ENCODE results near the gene COL8A2.
A peak's percentile ranks its signal among the peaks of the same experiment; 100 is the strongest.

COL8A2 gene

GRCh38 chr1:36137226-36137625 lies 12.2 kb upstream of the COL8A2 start:
- no peak for DNase-seq (ENCODE audit: low read depth in 2 of 2)

DNA sequence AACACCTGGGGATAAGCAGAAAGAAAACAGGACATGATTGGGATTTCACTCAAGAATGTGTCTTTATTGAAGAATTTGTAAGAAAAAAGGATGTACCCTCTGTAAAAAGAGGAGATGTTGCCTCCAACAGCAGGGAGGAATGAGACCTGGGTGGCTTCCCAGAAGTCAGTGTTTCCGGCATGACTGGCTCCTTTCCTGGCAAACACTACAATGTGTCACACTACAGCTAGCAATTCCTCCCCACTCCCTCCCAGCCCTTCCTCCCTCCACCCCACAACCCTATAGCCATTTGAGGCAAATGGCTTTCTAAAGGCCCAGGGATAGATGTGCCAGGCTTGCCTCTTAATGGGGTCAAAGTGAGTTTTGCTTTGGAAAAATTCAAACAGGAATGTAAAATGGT lies 11.5 kb upstream of the COL8A2 start:
- DNase-seq (ENCODE audit: low read depth in 2 of 2): peak; percentile 63 to 70

DNA sequence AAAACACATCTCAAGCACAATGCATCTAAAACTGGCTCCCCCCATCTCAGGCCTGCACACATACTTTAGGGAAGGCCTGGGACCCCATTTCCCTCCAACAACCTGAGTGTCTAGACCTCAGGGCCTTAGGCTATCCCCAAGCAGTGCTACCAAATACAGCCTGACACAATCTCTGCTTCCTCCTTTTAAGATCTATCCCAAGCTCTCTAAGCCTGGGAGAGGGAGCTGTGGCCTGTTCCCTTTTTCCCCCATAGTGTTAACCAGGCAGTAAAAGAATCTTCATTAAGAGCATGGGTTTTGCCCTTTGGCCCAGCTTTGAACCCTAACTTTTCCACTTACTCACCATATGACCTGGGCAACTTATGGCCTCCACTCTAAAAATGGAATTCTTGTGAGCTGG lies 10.8 kb upstream of the COL8A2 start:
- DNase-seq (ENCODE audit: low read depth in 2 of 2): no peak

DNA sequence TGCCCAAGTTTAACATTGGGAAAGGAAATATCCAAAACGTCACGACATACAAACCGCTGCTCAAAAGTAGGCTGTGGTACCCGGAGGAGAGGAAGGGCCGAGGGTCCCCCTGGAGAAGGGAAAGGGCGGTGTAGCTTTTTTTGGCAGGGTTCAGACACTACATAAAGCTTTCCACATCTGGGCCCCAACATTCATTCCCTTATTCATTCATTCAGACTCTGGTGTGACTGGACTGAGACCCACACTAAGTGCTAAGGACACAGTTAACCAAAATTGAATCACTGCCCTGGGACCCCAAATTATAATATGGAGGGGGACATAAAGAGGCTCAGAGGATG lies 10.3 kb upstream of the COL8A2 start:
- DNase-seq (ENCODE audit: low read depth in 2 of 2): no peak

GRCh38 chr1:36134505-36135329 lies 9.7 kb upstream of the COL8A2 start:
- DNase-seq (ENCODE audit: low read depth in 2 of 2): no peak

- DNase-seq (ENCODE audit: low read depth in 2 of 2): no peak
Measured at GRCh38 chr1:36134031-36134430, 9.0 kb upstream of the COL8A2 start.

GRCh38 chr1:36133484-36133883 lies 8.5 kb upstream of the COL8A2 start:
- DNase-seq (ENCODE audit: low read depth in 2 of 2): peak; percentile 89

DNA sequence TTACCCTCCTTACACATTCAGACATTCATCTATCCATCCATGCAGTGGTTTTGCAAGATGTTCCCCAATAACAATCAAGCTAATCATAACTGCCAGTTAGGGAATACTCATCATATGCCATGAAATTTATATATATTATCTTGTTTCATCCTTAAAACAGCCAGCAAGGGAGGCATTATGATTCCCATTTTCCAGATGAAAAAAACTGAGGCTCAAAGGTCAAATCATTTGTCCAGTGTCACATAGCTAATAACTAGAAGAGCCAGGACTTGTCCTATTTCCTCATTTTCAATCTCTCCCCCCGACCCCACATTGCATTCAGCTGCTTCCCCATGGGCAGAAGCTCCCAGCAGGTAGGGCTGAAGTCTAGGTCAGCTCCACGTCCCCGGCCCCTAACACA lies 7.0 kb upstream of the COL8A2 start:
- no peak for DNase-seq (ENCODE audit: low read depth in 2 of 2)

GRCh38 chr1:36128905-36129206 lies 3.8 kb upstream of the COL8A2 start:
- no peak for DNase-seq (ENCODE audit: low read depth in 2 of 2)

- DNase-seq (ENCODE audit: low read depth in 2 of 2): no peak
Measured at GRCh38 chr1:36128126-36128904, 3.3 kb upstream of the COL8A2 start.

- no peak for DNase-seq (ENCODE audit: low read depth in 2 of 2)
Measured at GRCh38 chr1:36126797-36127500, 1.9 kb upstream of the COL8A2 start.

DNA sequence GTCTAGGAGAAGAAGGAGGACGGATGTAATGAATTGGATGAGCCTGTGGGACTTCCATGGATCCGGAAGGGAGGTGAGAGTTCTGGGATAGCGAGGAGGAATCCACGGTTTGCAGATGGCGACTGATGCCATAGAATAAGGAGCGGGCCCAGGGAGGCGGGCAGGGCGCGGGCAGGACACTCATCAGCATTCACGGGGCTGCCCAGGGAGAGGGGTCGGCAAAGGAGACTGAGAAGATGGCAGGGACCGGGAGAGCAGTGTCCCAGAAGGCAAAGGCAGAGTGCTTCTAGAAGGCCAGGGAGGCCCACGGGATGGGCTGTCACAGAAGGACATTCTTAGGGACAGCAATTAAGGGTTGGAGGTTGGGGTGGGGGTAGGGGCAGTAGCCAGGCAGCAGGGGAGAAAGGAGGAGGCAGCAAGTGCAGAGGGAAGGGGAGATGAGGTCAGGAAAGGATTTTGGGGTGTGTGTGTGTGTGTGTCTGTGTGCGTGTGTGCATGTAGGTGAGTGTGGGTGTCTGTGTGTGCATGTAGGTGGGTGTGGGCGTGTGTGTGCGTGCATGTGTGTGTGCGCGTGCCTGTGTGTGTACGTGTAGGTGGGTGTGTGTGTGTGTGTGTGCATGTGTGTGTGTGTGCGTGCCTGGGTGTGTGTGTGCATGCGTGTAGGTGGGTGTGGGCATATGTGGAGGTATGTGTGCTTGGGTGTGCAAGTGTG lies 1.1 kb upstream of the COL8A2 start:
- no peak for DNase-seq (ENCODE audit: low read depth in 2 of 2)

GRCh38 chr1:36124404-36125128 lies 456 bp downstream of the COL8A2 start:
- no peak for DNase-seq (ENCODE audit: low read depth in 2 of 2)

- DNase-seq (ENCODE audit: low read depth in 2 of 2): no peak
Measured at GRCh38 chr1:36123356-36123755, 1.7 kb downstream of the COL8A2 start.

- DNase-seq (ENCODE audit: low read depth in 2 of 2): no peak
Measured at GRCh38 chr1:36122062-36123030, 2.7 kb downstream of the COL8A2 start.

DNA sequence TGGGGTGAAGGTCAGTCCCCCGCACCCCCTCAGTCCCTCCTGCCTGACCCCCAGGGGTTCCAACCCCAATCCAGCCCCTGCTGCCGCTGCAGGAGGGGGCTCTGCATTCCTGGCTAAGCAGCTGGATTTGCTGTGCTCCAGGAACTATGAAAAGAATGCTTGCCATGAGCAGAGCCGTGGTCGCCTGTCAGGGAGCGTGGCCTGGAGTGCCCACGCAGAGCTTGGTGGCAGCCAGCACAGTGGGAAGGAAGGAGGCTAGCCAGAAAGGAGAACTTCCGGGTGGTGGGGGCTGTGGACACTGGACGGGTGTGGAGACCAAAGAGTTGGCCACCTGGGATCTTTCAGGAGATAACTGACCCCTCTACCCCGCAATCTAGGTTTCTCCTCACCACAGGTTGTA lies 5.6 kb downstream of the COL8A2 start:
- DNase-seq (ENCODE audit: low read depth in 2 of 2): no peak

- no peak for DNase-seq (ENCODE audit: low read depth in 2 of 2)
Measured at GRCh38 chr1:36118447-36119204, 6.4 kb downstream of the COL8A2 start.

DNA sequence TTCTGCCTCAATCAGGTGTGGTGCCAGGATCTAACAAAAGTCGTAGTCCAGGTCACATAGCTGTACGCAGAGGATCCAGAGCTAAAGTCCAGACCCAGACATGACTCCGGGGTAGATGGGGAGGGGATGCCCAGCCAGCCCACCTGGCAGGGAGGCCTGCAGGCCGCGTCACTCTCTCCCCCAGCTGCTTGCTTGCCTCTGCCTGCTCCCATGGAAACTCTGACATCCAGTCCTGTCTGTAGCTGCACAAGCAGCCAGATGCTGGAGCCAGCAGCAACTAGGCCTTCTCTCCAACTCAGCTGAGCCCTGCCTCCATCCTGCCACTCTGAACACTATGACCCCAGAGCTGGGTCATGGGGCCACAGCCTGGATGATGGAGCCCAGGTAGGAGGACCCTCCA lies 8.1 kb downstream of the COL8A2 start:
- DNase-seq (ENCODE audit: low read depth in 2 of 2): no peak

GRCh38 chr1:36115931-36116330 lies 9.1 kb downstream of the COL8A2 start:
- DNase-seq (ENCODE audit: low read depth in 2 of 2): no peak

All from fibroblast of skin of left quadriceps (primary cell).